Heart left ventricle (tissue), 16 donors: ENCODE measurements around the gene TTLL11. TPM values are rescaled to one million over a fixed set of nuclear protein-coding genes. Genes with fewer than 3 reads are reported as not detected.

Source experiments
- ATAC-seq, 4 donors: fragments of 200-7000 bp; cut with Tn5 transposase; one replicate each; pipeline ENCODE4 v1.9.1; 2020 to 2022; ENCODE audit warnings: moderate library complexity in 4 of 4, mild to moderate bottlenecking in 3 of 4, moderate number of reproducible peaks in 1 of 4
- DNase-seq, 5 donors: peaks; one replicate each; pipeline ENCODE4 v3.0.0-alpha.2; 2020
- H3K27ac ChIP-seq, 12 donors: fragments of 200-600 bp; sonication (generic) in 4 of 12; one replicate each; pipeline versions ENCODE4 v1.5.0 to v1.8.0; 2016 to 2022; ENCODE audit warnings: mild to moderate bottlenecking in 2 of 12
- H3K27me3 ChIP-seq, 9 donors: fragments of 200-600 bp; sonication (generic) in 2 of 9; one replicate each; pipeline versions ENCODE4 v1.5.1 to v1.8.0; 2016 to 2022; ENCODE audit warnings: mild to moderate bottlenecking in 3 of 9
- H3K36me3 ChIP-seq, 9 donors: fragments of 200-600 bp; sonication (generic) in 2 of 9; one replicate each; pipeline versions ENCODE4 v1.5.0 to v1.8.0; 2018 to 2022; ENCODE audit warnings: mild to moderate bottlenecking in 2 of 9
- H3K4me1 ChIP-seq, 12 donors: fragments of 200-600 bp; sonication (generic) in 4 of 12; one replicate each; pipeline versions ENCODE4 v1.5.0 to v1.8.0; 2016 to 2022; ENCODE audit warnings: mild to moderate bottlenecking in 3 of 12
- H3K4me3 ChIP-seq, 12 donors: fragments of 200-600 bp; sonication (generic) in 4 of 12; one replicate each; pipeline versions ENCODE4 v1.5.0 to v1.8.0; 2017 to 2022; ENCODE audit warnings: mild to moderate bottlenecking in 9 of 12, moderate library complexity in 4 of 12
- H3K9me3 ChIP-seq, 12 donors: fragments of 200-600 bp; sonication (generic) in 4 of 12; one replicate each; pipeline versions ENCODE4 v1.5.0 to v1.8.0; 2016 to 2022; ENCODE audit warnings: mild to moderate bottlenecking in 1 of 12
- POLR2A ChIP-seq, 2 donors: fragments of 450-650 bp; IDR thresholded peaks; one replicate each; pipeline ENCODE4 v1.6.1; 2017; ENCODE audit warnings: antibody characterized with exemption in 2 of 2, mild to moderate bottlenecking in 2 of 2, moderate library complexity in 2 of 2
- WGBS, 4 donors: extraction: QIAGEN DNeasy Blood & Tissue Kit in 2 of 4; methylation state at CpG; one replicate each; pipeline versions ENCODE4 v1.1.5 to v1.1.7; 2013 to 2018; 5-methylcytosine and 5-hydroxymethylcytosine counted together
- intact Hi-C, 10 donors: fragments of 100-400 bp; cut with DNase I; formaldehyde crosslinking; loops; one replicate each; pipeline versions ENCODE4 v1.11.1 to v1.14.2; 2022
- polyA plus RNA-seq, 2 donors: library from polyadenylated mRNA; stranded (reverse); fragments of 200-250 nt; gene quantifications; one replicate each; pipeline ENCODE4 v1.2.3, GENCODE V29; 2013
- total RNA-seq, 9 donors: library from RNA; depleted of rRNA in 2 of 9; stranded (reverse); fragments of >200 nt in 2 of 9; fragmentation: NEBNext Ultra II Directional in 3 of 9; extraction: Animal tissue kit (Norgen Biotek cat#: 25700) in 3 of 9; gene quantifications; one replicate each; pipeline versions ENCODE4 v1.1.0 to v1.2.4, GENCODE V29; 2016 to 2023
- TF ChIP-seq, protein P1 (sequence below), 12 donors: fragments of 200-600 bp; sonication (generic) in 4 of 12; IDR thresholded peaks; one replicate each; pipeline versions ENCODE4 v1.5.0 to v1.8.0; 2018 to 2022; ENCODE audit warnings: antibody characterized with exemption in 12 of 12, mild to moderate bottlenecking in 5 of 12
- donor health status: ischemic (EF 13 %, LVEDD 7.1; RV severe dilation, severe dysfunction).
- donor health status: healthy with polysubstance abuse.
- donor health status: DM: no; HTN: yes; CAD: no.
- donor health status: DM: no; HTN: no; CAD: no.
- donor health status: ischemic (EF 25% LVEDD 6.9; RV normal size, moderate dysfunction).
- donor health status: ischemic (EF 25% LVEDD 5.7; RV mildly dilated, moderate dysfunction).
- donor health status: healthy.
- donor health status: DM: yes; HTN: yes; CAD: no.
- donor health status: ischemic (EF 35%, LVEDD 5.7; RV mildly dilated, moderate dysfunction).
- donor health status: nonischemic (EF 11% LVEDD 7.7; RV severe dilation, severe dysfunction).
- donor health status: DM: yes; HTN: yes; CAD: no.
- donor health status: PGD.
- donor health status: ischemic (EF 29% LVEDD 5.4; RV normal size, mild dysfunction).
- donor health status: nonischemic (EF 23%, LVEDD 6.1; RV moderate dilation, normal function).

TTLL11 gene
- total and polyA plus RNA-seq, 11 donors = 2.7 to 10.9 (median 7.9) TPM

DNA sequence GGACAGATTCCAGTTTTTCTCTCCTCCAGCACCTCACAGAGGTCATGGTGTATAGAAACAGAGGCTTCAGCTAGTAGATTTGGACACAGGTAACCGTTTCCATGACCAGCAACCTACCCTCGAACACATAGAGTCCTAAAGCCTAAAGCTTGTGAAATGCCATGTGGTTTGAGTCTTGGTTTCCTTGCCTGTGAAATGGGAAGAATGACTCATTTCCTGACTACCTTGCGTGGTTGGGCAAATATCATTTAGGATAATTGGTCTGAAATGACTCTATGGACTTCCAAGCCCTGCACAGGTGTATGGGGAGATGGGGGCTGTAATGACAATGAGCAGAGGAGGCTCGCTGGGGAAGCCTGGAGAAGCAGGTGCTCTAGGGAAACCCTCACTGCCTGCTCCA is 134.6 kb downstream of the TTLL11 start:
- intact Hi-C loops = no loop called here
- ATAC-seq (no peak), DNase-seq (no peak)
- TF ChIP-seq, protein P1, sequence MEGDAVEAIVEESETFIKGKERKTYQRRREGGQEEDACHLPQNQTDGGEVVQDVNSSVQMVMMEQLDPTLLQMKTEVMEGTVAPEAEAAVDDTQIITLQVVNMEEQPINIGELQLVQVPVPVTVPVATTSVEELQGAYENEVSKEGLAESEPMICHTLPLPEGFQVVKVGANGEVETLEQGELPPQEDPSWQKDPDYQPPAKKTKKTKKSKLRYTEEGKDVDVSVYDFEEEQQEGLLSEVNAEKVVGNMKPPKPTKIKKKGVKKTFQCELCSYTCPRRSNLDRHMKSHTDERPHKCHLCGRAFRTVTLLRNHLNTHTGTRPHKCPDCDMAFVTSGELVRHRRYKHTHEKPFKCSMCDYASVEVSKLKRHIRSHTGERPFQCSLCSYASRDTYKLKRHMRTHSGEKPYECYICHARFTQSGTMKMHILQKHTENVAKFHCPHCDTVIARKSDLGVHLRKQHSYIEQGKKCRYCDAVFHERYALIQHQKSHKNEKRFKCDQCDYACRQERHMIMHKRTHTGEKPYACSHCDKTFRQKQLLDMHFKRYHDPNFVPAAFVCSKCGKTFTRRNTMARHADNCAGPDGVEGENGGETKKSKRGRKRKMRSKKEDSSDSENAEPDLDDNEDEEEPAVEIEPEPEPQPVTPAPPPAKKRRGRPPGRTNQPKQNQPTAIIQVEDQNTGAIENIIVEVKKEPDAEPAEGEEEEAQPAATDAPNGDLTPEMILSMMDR (IDR thresholded peaks at IDR 0.05) = no peak
- no peaks in the 10 kb centered on the region for H3K9me3 ChIP-seq
- no peak overlapping the region for H3K27ac ChIP-seq
- H3K4me1 ChIP-seq = peaks cover 0 to 10% (median 0%) of the 10 kb centered on the region in 12 donors
- H3K4me3 ChIP-seq = no peak overlapping the region
- WGBS, 4 donors = 83 to 94% (median 85%) methylated on average over 4 of the region's 4 CpGs
- H3K36me3 ChIP-seq = no peaks in the 10 kb centered on the region
- no peaks in the 10 kb centered on the region for H3K27me3 ChIP-seq

DNA sequence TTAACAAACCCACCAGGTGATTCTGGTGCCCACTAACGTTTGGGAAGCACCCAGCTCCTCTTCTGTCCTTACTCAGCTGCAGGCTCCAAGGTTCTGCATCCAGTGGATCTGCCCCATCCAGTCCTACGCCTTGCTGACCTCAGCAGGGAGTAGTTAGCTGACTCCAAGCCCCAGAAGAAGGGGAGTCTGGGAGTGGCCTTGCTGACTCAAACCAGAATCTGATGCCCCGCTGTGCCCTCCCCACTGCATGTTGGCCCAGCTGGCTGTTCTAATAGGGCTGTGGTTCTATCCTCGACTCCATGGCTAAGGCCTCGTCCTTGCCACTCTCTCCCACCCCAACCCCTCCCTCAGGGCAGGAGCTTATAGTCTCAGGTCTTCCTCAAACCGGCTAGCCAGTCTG is 136.3 kb downstream of the TTLL11 start:
- peaks cover 0 to 10% (median 0%) of the 10 kb centered on the region in 12 donors for H3K4me1 ChIP-seq
- TF ChIP-seq, protein P1 (IDR thresholded peaks at IDR 0.05) = no peak
- TF ChIP-seq POLR2A (IDR thresholded peaks at IDR 0.05) = no peak
- no peak for DNase-seq
- H3K27me3 ChIP-seq = no peaks in the 10 kb centered on the region
- no peak for ATAC-seq
- no peak overlapping the region for H3K4me3 ChIP-seq
- H3K27ac ChIP-seq = no peak overlapping the region
- H3K9me3 ChIP-seq = no peaks in the 10 kb centered on the region
- 91 to 96% (median 94%) methylated on average over 3 to 6 of the region's 6 CpGs for WGBS, 4 donors
- H3K36me3 ChIP-seq = no peaks in the 10 kb centered on the region
- intact Hi-C loops = no loop called here

DNA sequence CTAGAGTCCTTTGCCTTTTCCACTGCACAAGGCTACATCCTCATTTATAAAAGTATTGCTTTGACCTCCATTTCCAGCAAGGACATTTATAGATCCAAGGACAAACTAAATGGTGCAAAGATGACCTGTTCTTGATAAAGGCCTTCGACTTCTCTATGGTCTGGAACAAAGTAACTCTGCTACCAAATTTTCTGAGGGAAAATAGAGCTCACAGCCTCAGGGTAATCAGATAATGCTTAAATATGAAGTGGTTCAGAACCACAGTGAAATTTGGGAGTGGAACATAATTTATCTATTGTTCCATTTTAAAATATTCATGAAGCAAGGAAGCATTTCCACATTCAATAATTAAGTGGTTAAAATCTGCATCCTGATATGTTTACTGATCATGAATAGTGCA is 137.5 kb downstream of the TTLL11 start:
- no peak overlapping the region for H3K27ac ChIP-seq
- 79 to 94% (median 88%) methylated on average over 1 of the region's 1 CpG for WGBS, 4 donors
- no peak for TF ChIP-seq POLR2A (IDR thresholded peaks at IDR 0.05)
- TF ChIP-seq, protein P1 (IDR thresholded peaks at IDR 0.05) = no peak
- ATAC-seq (no peak), DNase-seq (no peak)
- peaks cover 0 to 10% (median 0%) of the 10 kb centered on the region in 12 donors for H3K4me1 ChIP-seq
- H3K9me3 ChIP-seq = no peaks in the 10 kb centered on the region
- no peak overlapping the region for H3K4me3 ChIP-seq
- no peaks in the 10 kb centered on the region for H3K27me3 ChIP-seq
- intact Hi-C loops = no loop called here
- no peaks in the 10 kb centered on the region for H3K36me3 ChIP-seq

DNA sequence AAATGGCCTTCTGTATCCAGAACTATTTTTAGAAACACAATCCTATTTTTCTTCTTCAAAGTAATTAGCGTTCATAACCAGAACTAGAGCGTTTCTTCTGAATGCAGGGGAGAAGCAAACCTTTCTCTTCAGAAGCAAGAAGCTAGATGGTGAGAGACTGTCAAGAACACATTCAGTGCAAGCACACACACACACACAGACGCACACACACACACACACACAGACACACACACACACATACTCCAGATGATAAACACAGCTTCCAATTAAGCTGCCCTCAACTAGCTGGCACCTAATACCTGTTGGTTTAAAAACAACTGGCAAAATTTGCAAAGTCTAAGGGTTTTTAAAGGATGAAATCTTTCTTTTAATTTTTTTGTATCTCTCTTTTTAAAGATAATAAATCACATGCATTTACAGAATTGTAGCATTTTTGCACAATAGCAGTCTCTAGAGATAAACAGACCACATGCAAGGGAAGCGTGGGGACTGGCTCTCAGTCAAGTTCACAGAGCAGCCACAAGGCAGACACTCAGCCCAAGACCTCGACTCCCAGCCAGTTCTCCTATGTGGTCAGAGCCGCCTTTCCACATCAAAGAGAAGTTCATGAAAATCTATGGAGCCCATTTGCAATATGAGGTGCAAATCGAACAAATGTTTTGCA is 138.5 kb downstream of the TTLL11 start:
- H3K9me3 ChIP-seq = no peaks in the 10 kb centered on the region
- H3K4me1 ChIP-seq = peaks cover 0 to 10% (median 0%) of the 10 kb centered on the region in 12 donors
- no peak overlapping the region for H3K4me3 ChIP-seq
- WGBS, 4 donors = 58 to 63% (median 61%) methylated on average over 7 of the region's 7 CpGs
- ATAC-seq (peak in 3 of 4 donors; percentile 52 to 65 (median 52)), DNase-seq (peak in 3 of 5 donors; percentile 28 to 59 (median 37))
- intact Hi-C loops = no loop called here
- H3K27me3 ChIP-seq = no peaks in the 10 kb centered on the region
- H3K27ac ChIP-seq = no peak overlapping the region
- TF ChIP-seq, protein P1 (IDR thresholded peaks at IDR 0.05) = no peak
- no peak for TF ChIP-seq POLR2A (IDR thresholded peaks at IDR 0.05)
- H3K36me3 ChIP-seq = no peaks in the 10 kb centered on the region
